ENCODE data around the gene CTBP2.

The CTBP2 gene

DNA sequence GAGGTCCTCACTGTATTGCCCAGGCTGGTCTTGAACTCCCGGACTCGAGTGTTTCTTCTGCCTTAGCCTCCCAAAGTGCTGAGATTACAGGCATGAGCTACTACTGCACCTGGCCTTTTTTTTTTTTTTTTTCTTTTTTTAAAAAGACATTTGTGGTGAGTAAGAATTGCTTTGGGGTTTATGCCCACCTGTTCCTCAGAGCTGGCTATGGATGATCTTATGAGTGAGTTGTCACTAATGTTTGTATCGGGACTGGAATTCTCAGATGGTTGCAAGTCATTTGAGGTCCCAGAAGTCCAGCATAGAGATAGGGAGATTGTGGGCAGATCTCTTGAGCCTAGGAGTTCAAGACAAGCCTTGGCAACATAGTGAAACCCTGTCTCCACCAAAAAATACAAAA lies 183.2 kb downstream of the CTBP2 start:
- DNase-seq (ENCODE audit: low read depth): no peak

DNA sequence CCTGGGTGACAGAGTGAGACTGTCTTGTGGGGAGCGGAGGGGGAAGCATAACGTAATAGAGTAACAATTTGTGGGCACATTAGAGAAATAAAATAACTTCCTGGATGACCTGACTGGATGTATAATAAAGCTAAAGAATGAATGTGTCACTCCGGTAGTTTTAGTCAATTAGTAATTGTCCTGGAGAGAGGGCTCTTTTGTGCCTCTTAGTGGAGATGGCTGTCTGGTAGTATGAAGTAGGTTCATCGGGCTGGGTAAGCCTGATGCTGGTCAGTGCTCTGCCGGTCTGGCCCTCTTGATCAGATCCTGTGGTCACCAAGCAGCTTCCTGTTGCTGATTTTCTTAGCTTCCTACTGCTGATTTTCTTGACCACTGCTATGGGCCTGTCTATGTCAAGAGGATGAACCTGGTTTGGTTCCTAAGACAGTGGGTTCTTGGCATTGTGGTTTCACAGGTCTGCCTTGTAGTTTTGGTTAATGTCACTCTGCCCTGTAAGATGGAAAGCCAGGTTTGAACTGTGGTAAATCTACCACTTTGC lies 184.3 kb downstream of the CTBP2 start:
- DNase-seq (ENCODE audit: low read depth): no peak

DNA sequence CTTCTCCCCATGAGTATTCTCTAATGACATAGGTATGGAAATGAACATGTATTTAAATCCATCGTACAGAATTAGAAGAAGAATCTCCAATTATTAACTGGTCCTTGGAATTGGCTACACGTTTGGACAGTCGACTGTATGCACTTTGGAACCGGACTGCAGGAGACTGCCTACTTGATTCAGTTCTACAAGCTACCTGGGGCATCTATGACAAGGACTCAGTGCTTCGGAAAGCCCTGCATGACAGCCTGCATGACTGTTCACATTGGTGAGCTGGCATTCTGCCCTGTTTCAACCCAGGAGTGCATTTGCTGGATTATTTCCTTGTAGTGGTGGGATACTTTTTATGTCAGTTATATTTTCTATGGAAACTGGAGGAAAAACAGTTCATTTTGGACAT lies 186.2 kb downstream of the CTBP2 start:
- DNase-seq (ENCODE audit: low read depth): no peak

DNA sequence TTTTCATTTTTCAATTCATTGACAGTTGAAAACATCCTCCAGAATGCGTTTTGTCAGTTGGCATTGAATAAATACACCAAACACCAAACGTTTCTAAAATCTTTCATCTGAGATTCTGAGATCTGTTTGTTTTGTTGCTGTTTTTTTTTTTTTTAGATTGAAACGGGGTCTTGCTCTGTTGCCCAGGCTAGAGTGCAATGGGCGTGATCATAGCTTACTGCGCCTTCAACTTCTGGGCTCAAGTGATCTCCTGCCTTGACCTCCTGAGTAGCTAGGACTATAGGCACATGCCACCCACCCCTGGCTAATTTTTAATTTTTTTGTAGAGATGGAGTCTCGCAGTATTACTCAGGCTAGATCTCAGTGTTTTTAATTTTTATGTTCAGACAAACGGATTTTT lies 187.7 kb downstream of the CTBP2 start:
- DNase-seq (ENCODE audit: low read depth): no peak

DNA sequence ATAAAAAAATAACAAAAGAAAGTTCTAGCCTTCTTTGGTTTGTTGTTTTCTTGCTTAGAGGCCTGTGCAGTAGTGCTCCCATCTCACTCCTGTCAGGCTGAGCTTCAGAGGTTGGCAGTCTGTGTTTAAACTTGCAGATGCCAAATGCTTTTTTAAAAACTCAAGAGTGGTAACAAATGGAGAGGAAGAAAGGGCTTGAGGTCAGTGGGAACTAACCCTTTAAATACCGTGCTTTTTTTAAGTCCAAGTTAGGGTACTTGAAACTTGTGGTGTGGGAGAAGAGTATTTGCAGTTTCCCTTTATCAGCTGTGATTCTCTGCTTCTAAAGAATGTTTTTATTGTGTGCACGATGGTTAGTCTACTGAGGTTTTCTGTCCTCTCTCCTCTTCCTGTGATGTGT lies 189.1 kb downstream of the CTBP2 start:
- no peak for DNase-seq (ENCODE audit: low read depth)

DNA sequence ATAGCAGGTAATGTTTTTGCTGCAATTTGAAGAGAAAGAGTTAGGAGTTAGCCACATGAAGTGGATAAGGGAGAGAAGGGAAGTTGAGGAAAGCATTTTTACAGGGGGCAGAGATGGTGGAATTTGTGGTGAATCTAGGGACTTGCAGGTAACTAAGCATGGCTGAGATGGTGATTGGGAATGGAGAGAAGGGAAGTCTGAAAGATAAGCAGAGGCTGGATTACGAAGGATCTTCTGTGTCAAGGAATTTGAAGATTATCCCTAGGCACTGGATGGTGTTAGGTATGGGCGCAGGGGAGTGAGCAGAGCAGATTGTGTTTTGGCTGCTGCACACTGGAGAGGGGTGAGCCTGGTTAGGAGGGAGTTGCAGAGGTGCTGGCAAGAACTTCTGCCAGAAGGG lies 193.1 kb downstream of the CTBP2 start:
- no peak for DNase-seq (ENCODE audit: low read depth)

DNA sequence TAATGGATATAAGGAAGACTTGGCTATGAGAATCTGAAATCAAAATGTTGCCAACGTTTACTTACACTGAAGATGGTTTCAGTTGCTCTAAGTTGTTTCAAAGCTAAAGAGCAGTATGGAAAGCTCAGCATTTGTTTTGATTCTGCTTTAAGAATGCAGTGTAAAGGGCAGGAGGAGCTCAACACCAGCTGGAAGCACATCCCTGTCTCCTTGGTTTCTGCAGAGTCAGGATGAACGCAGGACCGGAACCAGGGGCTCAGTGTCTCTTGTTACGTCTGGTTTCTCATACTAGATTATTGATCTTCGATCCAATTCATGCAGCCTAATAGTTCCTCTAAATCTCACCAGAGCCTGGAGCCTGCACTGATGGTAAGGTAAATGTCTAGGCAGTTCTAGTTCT lies 194.4 kb downstream of the CTBP2 start:
- no peak for DNase-seq (ENCODE audit: low read depth)

DNA sequence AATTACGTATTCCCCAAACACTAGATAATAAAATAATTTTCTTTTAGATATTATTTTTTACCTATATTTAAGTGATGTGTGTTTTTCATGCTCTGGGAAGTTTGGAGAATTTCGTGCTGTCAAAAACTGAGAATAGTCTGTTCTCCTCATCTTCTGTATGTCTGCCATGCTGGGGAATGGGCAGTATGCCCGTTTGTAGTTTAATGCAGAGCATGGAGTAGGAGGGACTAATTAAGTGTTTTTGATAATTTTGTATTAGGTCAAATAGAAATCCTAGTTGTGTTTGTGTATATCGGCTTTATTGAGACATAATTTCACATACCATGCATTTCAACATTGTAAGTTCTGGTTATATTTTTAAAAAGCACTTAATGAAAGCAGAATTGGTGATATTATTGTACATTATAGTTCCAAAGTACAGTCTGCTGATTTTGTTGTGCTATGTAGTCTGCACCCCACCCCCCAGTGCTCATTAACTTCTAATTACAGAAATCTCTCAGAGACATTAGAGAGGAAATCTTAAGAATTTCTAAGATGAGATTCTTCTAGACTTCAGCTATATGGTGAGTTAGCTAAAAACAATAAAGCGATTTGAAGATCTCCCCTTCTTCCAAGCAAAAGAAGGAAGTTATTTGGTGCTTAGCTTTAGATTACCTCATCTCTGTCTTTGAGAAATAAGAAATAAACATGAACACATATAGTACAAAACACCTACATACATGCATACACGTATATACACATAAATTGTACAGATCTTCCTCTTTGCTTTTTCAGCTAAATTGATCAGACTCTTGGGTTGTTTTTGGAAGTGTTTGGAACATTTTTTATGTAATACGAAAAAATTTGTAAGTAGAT lies 196.3 kb downstream of the CTBP2 start:
- DNase-seq (ENCODE audit: low read depth): no peak

DNA sequence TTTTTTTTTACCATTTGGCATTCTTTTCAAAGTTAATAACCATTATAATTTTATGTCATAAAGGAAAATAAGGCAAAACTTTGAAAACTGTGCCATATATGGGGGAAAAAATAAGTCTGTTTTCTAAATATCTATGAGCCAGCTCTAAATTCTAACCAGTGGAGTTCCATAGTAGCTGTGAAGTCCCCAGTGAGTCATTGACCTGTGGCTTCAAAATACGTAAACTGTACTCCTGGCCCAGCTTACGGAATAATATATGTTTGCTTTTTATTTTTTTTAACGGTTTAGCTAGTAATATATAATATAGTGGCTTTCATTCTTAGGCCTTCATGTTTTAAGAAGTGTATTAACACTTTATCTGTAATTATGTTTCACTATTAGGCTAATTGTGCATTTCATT lies 197.9 kb downstream of the CTBP2 start:
- no peak for DNase-seq (ENCODE audit: low read depth)

DNA sequence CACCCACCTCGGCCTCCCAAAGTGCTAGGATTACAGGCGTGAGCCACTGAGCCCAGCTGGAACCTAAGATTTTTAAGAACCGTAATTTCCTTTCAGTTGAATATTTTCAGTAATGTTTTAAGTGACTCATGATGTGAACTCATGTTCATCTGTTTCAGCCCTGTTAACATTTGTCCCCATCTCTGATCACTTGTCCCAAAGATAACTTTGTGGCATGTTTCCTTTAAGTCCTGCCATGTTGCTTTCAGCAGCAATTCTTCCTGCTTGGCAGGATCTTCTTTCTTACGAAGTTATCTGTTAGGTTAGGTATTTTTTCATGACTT lies 199.2 kb downstream of the CTBP2 start:
- DNase-seq (ENCODE audit: low read depth): no peak

DNA sequence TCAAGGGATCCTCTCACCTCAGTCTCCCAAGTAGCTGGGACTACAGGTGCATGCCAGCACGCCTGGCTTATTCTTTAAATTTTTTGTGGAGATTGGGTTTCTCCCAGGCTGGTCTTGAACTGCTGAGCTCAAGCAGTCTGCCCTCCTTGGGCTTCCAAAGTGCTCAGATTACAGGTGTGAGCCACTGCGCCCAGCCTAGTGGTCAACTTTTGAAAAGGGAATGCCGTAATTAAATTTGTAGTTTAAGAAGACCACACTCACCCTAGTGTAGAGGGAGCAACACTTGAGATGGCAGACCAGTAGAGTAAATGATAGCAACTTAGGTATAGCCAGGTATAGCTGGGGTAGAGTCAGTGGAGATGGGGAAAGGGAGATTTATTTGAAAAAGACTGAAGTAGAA lies 200.8 kb downstream of the CTBP2 start:
- no peak for DNase-seq (ENCODE audit: low read depth)

DNA sequence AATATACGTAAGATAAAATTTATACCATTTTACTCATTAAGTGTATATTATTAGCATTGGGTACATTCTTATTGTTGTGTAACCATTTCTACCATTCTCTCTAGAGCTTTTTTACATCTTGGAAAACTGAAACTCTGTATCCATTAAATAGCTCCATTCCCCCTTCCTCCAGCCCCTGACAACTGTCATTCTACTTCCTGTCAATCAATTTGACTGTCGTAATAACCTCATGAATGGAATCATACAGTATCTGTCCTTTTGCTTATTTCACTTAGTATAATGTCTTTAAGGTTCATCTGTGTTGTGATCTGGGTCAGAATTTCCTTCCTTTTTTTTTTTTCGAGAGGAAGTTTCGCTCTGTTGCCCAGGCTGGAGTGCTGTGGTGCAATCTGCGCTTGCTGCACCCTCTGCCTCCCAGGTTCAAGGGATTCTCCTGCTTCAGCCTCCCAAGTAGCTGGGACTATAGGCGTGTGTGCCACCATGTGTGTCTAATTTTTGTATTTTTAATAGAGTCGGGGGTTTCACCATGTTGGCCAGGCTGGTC lies 202.9 kb downstream of the CTBP2 start:
- no peak for DNase-seq (ENCODE audit: low read depth)

DNA sequence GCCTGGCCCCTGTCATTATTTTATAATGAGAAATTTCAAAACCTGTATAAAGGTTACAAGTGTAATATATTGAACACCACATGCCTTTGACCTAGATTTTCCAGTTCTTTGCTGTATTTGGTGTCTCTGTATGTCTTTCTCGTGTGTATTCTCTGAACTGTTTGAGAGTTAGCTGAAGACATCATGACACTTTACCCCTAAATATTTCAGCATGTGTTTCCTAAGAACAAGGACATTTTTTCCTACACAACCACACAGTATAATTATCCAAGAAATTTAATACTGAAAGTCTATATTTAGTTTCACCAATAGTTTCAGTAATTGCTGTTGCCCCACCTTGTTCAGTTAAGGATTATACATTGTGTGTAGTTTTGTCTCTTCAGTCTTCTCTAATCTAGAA lies 203.6 kb downstream of the CTBP2 start:
- no peak for DNase-seq (ENCODE audit: low read depth)

DNA sequence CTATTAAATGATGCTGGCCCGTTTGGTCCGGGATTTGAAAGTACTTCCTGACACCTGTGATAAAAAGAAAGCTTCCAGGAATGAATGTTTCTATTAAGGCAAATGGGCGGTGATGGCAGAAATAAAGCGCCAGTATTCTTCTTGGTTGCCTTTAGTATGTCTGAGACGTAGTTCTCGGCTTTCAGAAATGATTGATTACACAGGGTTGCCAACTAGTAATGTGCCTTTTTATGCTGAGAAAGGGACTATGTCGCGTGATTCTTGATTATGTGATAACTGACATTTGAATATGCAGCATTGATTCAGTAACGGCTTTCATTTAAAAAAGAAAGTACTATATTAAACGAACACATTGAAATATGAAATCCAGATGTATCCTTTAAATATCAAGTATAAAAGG lies 204.5 kb downstream of the CTBP2 start:
- DNase-seq (ENCODE audit: low read depth): no peak

DNA sequence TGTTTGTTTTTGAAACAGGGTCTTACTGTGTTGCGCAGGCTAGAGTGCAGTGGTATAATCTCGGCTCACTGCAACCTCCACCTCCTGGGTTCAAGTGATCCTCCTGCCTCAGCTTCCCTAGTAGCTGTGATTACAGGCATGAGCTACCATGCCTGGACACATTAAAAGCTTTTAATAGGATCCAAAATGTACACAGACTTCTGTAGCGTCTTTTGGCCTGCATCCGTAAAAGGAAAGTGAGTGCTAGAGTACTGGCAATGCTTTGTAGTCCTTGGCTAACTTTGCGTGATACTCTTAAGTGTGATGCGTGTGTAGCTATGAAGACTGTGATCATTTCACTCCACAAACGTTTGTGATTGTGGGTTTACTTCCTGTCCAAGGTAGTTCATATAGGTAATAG lies 205.1 kb downstream of the CTBP2 start:
- DNase-seq (ENCODE audit: low read depth): no peak

DNA sequence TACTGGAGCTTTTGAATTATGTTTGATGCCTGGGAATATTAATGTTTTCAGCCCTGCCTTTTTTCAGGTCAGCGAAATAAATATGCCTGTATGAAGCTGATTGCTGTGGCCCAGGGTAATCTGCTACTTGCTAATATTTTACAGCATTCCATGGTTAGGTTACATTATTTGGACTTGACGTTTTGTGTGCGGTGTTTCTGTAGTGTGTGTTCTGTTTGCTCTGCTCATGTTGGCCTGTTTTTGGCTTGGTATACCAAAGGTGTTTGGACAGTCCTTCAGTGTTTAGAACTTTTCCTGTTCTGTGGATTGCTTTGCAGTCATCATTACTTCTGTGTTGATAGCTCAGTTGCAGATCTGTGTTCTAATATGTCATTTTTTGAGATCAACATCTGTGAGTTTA lies 206.9 kb downstream of the CTBP2 start:
- no peak for DNase-seq (ENCODE audit: low read depth)

DNA sequence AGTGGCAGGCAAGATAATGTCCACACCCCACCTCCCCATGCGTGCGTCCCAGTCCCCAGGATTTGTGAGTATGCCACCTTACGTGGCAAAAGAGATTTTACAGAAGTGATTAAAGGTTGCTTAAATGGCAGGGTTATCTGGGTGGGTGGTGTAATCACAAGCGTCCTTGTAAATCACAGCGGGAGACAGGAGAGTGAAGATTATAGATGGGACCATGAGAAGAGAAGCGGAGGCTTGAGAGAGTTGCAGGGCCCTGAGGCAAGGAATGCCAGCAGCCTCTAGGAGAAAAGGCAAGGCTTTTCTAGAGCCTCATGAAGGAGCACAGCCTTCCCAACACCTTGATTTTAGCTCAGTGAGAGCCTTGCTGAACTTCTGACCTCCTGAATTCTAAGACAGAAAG lies 208.2 kb downstream of the CTBP2 start:
- DNase-seq (ENCODE audit: low read depth): no peak

DNA sequence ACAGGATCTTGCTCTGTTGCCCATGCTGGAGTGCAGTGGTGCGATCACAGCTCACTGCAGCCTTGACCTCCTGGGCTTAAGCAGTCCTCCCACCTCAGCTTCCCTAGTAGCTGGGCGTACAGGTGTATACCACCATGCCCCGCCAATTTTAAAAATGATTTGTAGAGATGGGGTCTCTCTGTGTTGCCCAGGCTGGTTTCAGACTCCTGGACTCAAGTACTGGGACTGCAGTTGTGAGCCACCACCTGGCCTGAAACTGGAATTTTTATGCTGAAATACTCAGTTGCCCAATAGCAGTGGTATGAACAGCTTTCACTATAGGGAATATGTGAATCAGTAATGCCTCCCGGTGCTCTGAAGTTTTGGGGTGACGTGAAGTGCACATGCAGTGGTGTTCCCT lies 210.8 kb downstream of the CTBP2 start:
- no peak for DNase-seq (ENCODE audit: low read depth)

DNA sequence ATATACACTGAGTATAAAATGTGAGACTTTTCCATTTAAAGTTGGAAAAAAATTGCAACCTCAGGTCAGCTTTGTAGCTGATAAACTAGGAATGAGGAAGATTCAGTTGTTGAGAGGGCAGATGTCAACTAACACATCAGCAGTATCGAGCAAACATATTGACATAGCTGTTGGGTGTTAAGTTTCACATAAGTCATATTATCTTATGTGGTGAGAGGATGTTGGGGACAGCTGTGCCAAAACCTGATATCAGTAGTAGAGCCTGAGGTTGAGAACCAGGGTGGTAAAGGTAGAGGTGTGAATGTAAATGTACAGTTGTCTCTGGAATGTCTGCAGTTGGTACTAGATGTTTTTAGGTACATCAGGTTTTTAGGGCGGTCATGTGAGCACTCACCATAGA lies 213.4 kb downstream of the CTBP2 start:
- DNase-seq (ENCODE audit: low read depth): no peak

DNA sequence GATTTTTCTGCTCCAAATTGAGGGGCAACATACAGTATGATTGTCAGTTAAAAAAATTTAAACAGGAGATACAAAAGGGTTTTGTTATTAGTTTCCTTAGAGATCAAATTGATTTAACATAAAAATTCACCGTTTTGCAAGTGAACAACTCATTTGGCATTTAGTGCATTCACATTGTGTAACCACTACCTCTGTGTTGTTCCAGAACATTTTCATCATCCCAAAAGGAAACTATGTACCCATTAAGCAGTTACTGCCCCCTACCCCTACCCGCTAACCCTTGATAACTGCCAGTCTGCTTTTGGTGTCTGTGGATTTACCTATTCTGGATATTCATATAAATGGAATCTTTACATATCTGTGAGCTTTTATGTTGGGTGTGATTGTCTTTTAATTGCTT lies 215.4 kb downstream of the CTBP2 start:
- DNase-seq (ENCODE audit: low read depth): no peak

DNA sequence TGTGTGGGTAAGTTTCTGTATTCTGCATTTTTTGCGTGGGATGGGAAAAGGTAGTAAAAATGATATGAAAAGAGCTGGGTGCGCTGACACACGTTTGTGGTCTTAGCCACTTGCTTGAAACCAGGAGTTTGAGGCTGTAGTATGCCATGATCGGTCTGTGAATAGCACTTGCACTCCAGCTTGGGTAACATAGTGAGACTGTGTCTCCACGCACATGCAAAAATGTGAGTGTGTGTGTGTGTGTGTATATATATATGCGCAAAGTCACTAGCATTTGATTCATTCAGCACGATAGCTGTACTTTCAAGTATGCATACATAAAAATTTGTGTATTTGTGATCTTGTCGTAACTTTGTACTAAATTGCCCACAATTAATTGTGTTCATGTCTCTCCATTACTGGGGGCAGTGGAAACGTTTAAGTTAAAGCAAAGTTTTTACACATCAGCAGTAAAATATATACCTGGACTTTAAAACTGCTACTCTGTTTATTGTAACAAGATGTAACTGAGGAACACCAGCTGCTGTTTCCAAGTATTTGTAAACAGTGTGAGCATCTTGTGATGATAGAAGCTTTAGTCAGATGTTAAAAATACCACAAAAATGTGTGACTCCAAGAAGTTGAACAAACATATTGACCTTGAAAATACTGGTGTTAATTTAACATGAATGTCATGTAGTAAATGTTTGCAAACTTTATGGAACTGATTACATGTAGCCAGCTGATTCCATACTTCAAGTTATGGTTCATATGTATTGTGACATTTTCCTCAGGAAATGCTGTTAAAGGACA lies 216.9 kb downstream of the CTBP2 start:
- DNase-seq (ENCODE audit: low read depth): no peak

DNA sequence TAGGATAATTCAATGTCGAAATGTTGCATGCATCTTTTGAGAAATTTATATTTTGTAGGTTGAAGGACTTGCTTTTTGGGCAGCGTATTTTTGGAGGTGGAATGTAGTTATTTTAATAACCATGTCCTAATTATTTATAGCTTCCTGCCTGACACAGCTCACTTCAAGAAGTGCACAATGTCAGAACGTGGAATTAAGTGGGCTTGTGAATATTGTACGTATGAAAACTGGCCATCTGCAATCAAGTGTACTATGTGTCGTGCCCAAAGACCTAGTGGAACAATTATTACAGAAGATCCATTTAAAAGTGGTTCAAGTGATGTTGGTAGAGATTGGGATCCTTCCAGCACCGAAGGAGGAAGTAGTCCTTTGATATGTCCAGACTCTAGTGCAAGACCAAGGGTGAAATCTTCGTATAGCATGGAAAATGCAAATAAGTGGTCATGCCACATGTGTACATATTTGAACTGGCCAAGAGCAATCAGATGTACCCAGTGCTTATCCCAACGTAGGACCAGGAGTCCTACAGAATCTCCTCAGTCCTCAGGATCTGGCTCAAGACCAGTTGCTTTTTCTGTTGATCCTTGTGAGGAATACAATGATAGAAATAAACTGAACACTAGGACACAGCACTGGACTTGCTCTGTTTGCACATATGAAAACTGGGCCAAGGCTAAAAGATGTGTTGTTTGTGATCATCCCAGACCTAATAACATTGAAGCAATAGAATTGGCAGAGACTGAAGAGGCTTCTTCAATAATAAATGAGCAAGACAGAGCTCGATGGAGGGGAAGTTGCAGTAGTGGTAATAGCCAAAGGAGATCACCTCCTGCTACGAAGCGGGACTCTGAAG lies 217.8 kb downstream of the CTBP2 start:
- no peak for DNase-seq (ENCODE audit: low read depth)

Data from activated gamma-delta T cell treated with anti-CD3 and anti-CD28 coated beads, Interleukin-2, amount 50 U/mL, for 16 hours (primary cell).